Naive thymus-derived CD4-positive, alpha-beta T cell (primary cell): ENCODE measurements around the gene ARFGEF3. TPM values are rescaled to one million over a fixed set of nuclear protein-coding genes. Genes with fewer than 3 reads are reported as not detected.

ENCODE experiments used
- ATAC-seq: fragments of 150-1000 bp; cut with Tn5 transposase; 2 replicates; pipeline ENCODE4 v1.10.0; 2021; ENCODE audit warnings: mild to moderate bottlenecking, moderate library complexity
- CTCF ChIA-PET: fragments of 350-600 bp; sonication (Branson Sonifier 250); formaldehyde crosslinking; loops from one replicate; lab custom pipeline; 2021; ENCODE audit warnings: antibody characterized with exemption; lab: Charles Lee
- POLR2A ChIA-PET: fragments of 350-600 bp; sonication (Branson Sonifier 250); formaldehyde crosslinking; loops from one replicate; lab custom pipeline; 2021; ENCODE audit warnings: antibody characterized with exemption, inconsistent platforms; lab: Charles Lee
- DNase-seq, 9 donors: peaks; one replicate each; pipeline versions ENCODE4 v3.0.0 to v3.0.0-alpha.2; 2020 to 2022; ENCODE audit warnings: mixed read lengths in 1 of 9
- H3K27ac ChIP-seq: one replicate; pipeline ENCODE4 v1.7.0; 2013; ENCODE audit warnings: mild to moderate bottlenecking, low read depth, low read length, moderate library complexity
- H3K27me3 ChIP-seq, 2 donors: one replicate each; pipeline ENCODE4 v1.7.0; 2013; ENCODE audit warnings: low read length in 2 of 2, mild to moderate bottlenecking in 2 of 2, moderate library complexity in 2 of 2; ENCODE audit not compliant: control insufficient read depth in 2 of 2, insufficient read depth in 2 of 2
- H3K36me3 ChIP-seq, 3 experiments: 1 replicate in 2 of 3; 2 replicates in 1 of 3; pipeline ENCODE4 v1.7.0; 2013; ENCODE audit warnings: low read length in 3 of 3, mild to moderate bottlenecking in 3 of 3, moderate library complexity in 1 of 3; ENCODE audit not compliant: insufficient read depth in 3 of 3, control insufficient read depth in 2 of 3
- H3K4me1 ChIP-seq, 2 donors: one replicate each; pipeline ENCODE4 v1.7.0; 2013; ENCODE audit warnings: low read length in 2 of 2, mild to moderate bottlenecking in 2 of 2, moderate library complexity in 1 of 2; ENCODE audit not compliant: control insufficient read depth in 2 of 2, insufficient read depth in 2 of 2
- H3K4me3 ChIP-seq: 2 replicates; pipeline ENCODE4 v1.7.0; 2013; ENCODE audit warnings: mild to moderate bottlenecking, low read length
- H3K9me3 ChIP-seq, 3 experiments: 1 replicate in 2 of 3; 2 replicates in 1 of 3; pipeline ENCODE4 v1.7.0; 2013; ENCODE audit warnings: low read length in 3 of 3; ENCODE audit not compliant: control insufficient read depth in 2 of 3
- H3K27ac Mint-ChIP-seq, 9 donors: one replicate each; pipeline ENCODE4 v1.8.0; 2020 to 2022; ENCODE audit warnings: mixed read lengths in 9 of 9, mild to moderate bottlenecking in 8 of 9, moderate library complexity in 5 of 9, inconsistent platforms in 2 of 9
- H3K27me3 Mint-ChIP-seq, 5 donors: one replicate each; pipeline ENCODE4 v1.8.0; 2021 to 2022; ENCODE audit warnings: mixed read lengths in 5 of 5, mild to moderate bottlenecking in 1 of 5
- H3K36me3 Mint-ChIP-seq, 5 donors: one replicate each; pipeline ENCODE4 v1.8.0; 2020 to 2022; ENCODE audit warnings: mixed read lengths in 5 of 5, mild to moderate bottlenecking in 3 of 5, inconsistent platforms in 1 of 5
- H3K4me1 Mint-ChIP-seq, 7 donors: one replicate each; pipeline ENCODE4 v1.8.0; 2020 to 2022; ENCODE audit warnings: mixed read lengths in 7 of 7, mild to moderate bottlenecking in 3 of 7, inconsistent platforms in 1 of 7
- H3K4me3 Mint-ChIP-seq, 10 donors: one replicate each; pipeline ENCODE4 v1.8.0; 2020 to 2022; ENCODE audit warnings: mild to moderate bottlenecking in 10 of 10, mixed read lengths in 10 of 10, moderate library complexity in 6 of 10, inconsistent platforms in 2 of 10
- H3K9me3 Mint-ChIP-seq, 11 donors: one replicate each; pipeline ENCODE4 v1.8.0; 2020 to 2022; ENCODE audit warnings: mixed read lengths in 11 of 11, mild to moderate bottlenecking in 4 of 11, inconsistent platforms in 1 of 11, moderate library complexity in 1 of 11
- intact Hi-C, 2 donors: fragments of 100-400 bp; cut with micrococcal nuclease; formaldehyde crosslinking; loops; one replicate each; pipeline ENCODE4 v1.15.1; 2023
- polyA plus RNA-seq, 2 donors: library from polyadenylated mRNA; unstranded; fragments of 300-500 nt; fragmentation: Illumina TruSeq; gene quantifications; one replicate each; pipeline ENCODE4 v1.2.3, GENCODE V29; 2021
- total RNA-seq, 6 experiments: library from RNA in 5 of 6; stranded (reverse) in 5 of 6; gene quantifications; 1 replicate in 5 of 6; 2 replicates in 1 of 6; pipeline ENCODE4 v1.2.3 and lab custom pipeline; 2021 to 2026

ARFGEF3 gene
- total and polyA plus RNA-seq, 7 experiments from 2014 or later = 0.02 to 0.15 (median 0.03) TPM; not detected in 4

GRCh38 chr6:138196122-138196738 lies 34.5 kb downstream of the ARFGEF3 start:
- CTCF ChIA-PET = no interaction called here
- no peak overlapping the region for H3K27ac Mint-ChIP-seq
- Histone ChIP-seq H3K4me1 (no peaks in the 10 kb centered on the region), H3K27ac (no peak overlapping the region), H3K4me3 (no peak overlapping the region), H3K36me3 (no peaks in the 10 kb centered on the region), H3K27me3 (no peaks in the 10 kb centered on the region), H3K9me3 (no peaks in the 10 kb centered on the region)
- ATAC-seq (no peak), DNase-seq (no peak)
- H3K36me3 Mint-ChIP-seq = no peaks in the 10 kb centered on the region
- intact Hi-C loops = no loop called here
- H3K4me3 Mint-ChIP-seq = no peak overlapping the region
- POLR2A ChIA-PET = no interaction called here
- H3K4me1 Mint-ChIP-seq = no peaks in the 10 kb centered on the region
- H3K27me3 Mint-ChIP-seq = peaks cover 4 to 36% (median 20%) of the 10 kb centered on the region in 5 donors
- peaks cover 0 to 9% (median 0%) of the 10 kb centered on the region in 11 donors for H3K9me3 Mint-ChIP-seq

- POLR2A ChIA-PET = no interaction called here
- Mint-ChIP-seq H3K9me3 (peaks cover 0 to 14% (median 0%) of the 10 kb centered on the region in 11 donors), H3K4me3 (no peak overlapping the region), H3K36me3 (no peaks in the 10 kb centered on the region), H3K4me1 (no peaks in the 10 kb centered on the region), H3K27me3 (peaks cover 0 to 36% (median 15%) of the 10 kb centered on the region in 5 donors), H3K27ac (no peak overlapping the region)
- Histone ChIP-seq H3K4me1 (no peaks in the 10 kb centered on the region), H3K36me3 (no peaks in the 10 kb centered on the region), H3K4me3 (no peak overlapping the region), H3K27me3 (no peaks in the 10 kb centered on the region), H3K9me3 (no peaks in the 10 kb centered on the region), H3K27ac (no peak overlapping the region)
- intact Hi-C loops = no loop called here
- no peak for ATAC-seq
- no peak for DNase-seq
- CTCF ChIA-PET = no interaction called here
These were observed 35.8 kb downstream of the ARFGEF3 start for GRCh38 chr6:138197570-138197969.

DNA sequence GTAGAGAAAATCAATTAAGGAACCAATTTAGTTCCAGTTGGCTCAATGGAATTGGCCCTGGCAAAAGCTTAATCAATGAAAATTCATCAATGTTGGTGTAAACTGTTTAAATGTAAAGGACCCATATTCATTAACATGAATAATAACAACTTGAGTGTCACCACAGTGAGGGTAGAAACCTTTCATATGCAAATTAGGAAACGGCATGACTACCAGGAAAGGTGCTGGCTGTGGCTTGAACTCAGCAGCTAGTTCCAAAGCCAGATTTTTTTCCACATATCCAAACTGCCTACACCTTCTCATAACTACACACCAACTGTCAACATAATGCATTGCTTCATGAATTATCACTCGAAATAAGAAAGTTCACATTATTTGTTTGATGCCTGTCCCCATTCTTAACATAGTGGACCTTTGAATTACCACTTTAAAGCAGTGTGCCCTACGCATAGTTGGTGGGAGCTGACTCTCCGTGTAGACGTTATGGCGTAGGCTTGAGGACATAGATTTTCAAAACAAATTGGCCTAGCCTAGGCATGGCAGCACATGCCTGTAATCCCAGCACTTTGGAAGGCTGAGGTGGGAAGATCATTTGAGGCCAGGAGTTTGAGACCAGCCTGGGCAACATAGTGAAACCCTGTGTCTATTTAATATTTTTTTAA lies 36.8 kb downstream of the ARFGEF3 start:
- H3K27ac ChIP-seq = no peak overlapping the region
- peaks cover 0 to 37% (median 22%) of the 10 kb centered on the region in 5 donors for H3K27me3 Mint-ChIP-seq
- H3K36me3 Mint-ChIP-seq = no peaks in the 10 kb centered on the region
- H3K9me3 ChIP-seq = no peaks in the 10 kb centered on the region
- DNase-seq (no peak), ATAC-seq (no peak)
- H3K27ac Mint-ChIP-seq = no peak overlapping the region
- H3K4me1 ChIP-seq = no peaks in the 10 kb centered on the region
- ChIA-PET CTCF (no interaction called here), POLR2A (no interaction called here)
- no peak overlapping the region for H3K4me3 Mint-ChIP-seq
- intact Hi-C loops = no loop called here
- H3K9me3 Mint-ChIP-seq = peaks cover 0 to 14% (median 0%) of the 10 kb centered on the region in 11 donors
- no peaks in the 10 kb centered on the region for H3K36me3 ChIP-seq
- no peaks in the 10 kb centered on the region for H3K27me3 ChIP-seq
- H3K4me3 ChIP-seq = no peak overlapping the region
- no peaks in the 10 kb centered on the region for H3K4me1 Mint-ChIP-seq

DNA sequence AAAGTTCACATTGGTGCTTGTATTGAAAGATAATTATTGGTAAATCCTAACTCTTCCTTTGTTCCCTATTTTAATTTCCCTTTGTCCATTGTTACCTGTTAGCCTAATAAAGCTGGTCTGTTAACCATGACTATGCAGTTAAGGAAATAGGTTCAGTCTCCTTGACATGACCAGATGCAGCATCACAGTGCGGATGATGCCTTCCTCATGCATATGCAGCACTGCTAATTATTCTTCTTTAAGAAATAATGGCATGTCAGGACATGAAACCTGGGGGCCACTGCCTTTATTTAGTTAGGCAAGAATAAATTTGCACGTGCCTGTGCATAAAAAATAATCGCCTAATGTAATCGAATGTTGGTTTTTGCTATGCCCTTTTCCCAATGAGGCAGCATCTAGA lies 40.1 kb downstream of the ARFGEF3 start:
- H3K27ac ChIP-seq = no peak overlapping the region
- H3K4me3 Mint-ChIP-seq = no peak overlapping the region
- no peak overlapping the region for H3K27ac Mint-ChIP-seq
- H3K4me1 ChIP-seq = no peaks in the 10 kb centered on the region
- H3K36me3 Mint-ChIP-seq = no peaks in the 10 kb centered on the region
- intact Hi-C loops = no loop called here
- DNase-seq = no peak
- no peak for ATAC-seq
- CTCF ChIA-PET = no interaction called here
- H3K27me3 ChIP-seq = no peaks in the 10 kb centered on the region
- H3K9me3 Mint-ChIP-seq = peaks cover 0 to 14% (median 0%) of the 10 kb centered on the region in 11 donors
- no peaks in the 10 kb centered on the region for H3K9me3 ChIP-seq
- POLR2A ChIA-PET = no interaction called here
- no peaks in the 10 kb centered on the region for H3K4me1 Mint-ChIP-seq
- H3K4me3 ChIP-seq = no peak overlapping the region
- H3K36me3 ChIP-seq = no peaks in the 10 kb centered on the region
- peaks cover 7 to 33% (median 25%) of the 10 kb centered on the region in 5 donors for H3K27me3 Mint-ChIP-seq

- no peak for ATAC-seq
- no peak overlapping the region for H3K27ac ChIP-seq
- H3K9me3 ChIP-seq = no peaks in the 10 kb centered on the region
- Mint-ChIP-seq H3K9me3 (peaks cover 0 to 14% (median 0%) of the 10 kb centered on the region in 11 donors), H3K4me1 (no peaks in the 10 kb centered on the region), H3K27me3 (peaks cover 10 to 41% (median 29%) of the 10 kb centered on the region in 5 donors), H3K27ac (no peak overlapping the region), H3K36me3 (no peaks in the 10 kb centered on the region), H3K4me3 (no peak overlapping the region)
- CTCF ChIA-PET = no interaction called here
- POLR2A ChIA-PET = no interaction called here
- H3K27me3 ChIP-seq = no peaks in the 10 kb centered on the region
- DNase-seq = no peak
- H3K4me3 ChIP-seq = no peak overlapping the region
- no peaks in the 10 kb centered on the region for H3K4me1 ChIP-seq
- no peaks in the 10 kb centered on the region for H3K36me3 ChIP-seq
- intact Hi-C loops = no loop called here
These were observed 41.6 kb downstream of the ARFGEF3 start for GRCh38 chr6:138203315-138203714.

- no peaks in the 10 kb centered on the region for H3K4me1 ChIP-seq
- no peak for DNase-seq
- H3K36me3 ChIP-seq = no peaks in the 10 kb centered on the region
- POLR2A ChIA-PET = no interaction called here
- Mint-ChIP-seq H3K36me3 (no peaks in the 10 kb centered on the region), H3K9me3 (peaks cover 0 to 14% (median 0%) of the 10 kb centered on the region in 11 donors), H3K4me3 (no peak overlapping the region), H3K4me1 (no peaks in the 10 kb centered on the region), H3K27ac (no peak overlapping the region), H3K27me3 (peaks cover 16 to 37% (median 29%) of the 10 kb centered on the region in 5 donors)
- H3K4me3 ChIP-seq = no peak overlapping the region
- no peaks in the 10 kb centered on the region for H3K27me3 ChIP-seq
- intact Hi-C loops = no loop called here
- H3K27ac ChIP-seq = no peak overlapping the region
- no peak for ATAC-seq
- CTCF ChIA-PET = no interaction called here
- no peaks in the 10 kb centered on the region for H3K9me3 ChIP-seq
These were observed 42.6 kb downstream of the ARFGEF3 start for GRCh38 chr6:138204303-138204702.
